Esophagus squamous epithelium (tissue), 4 donors: ENCODE measurements around the gene IPO8.

ENCODE experiments used
- CTCF ChIP-seq, 6 experiments: fragments of 450-650 bp in 4 of 6; fragments of 200-600 bp in 2 of 6; sonication (generic) in 2 of 6; IDR thresholded peaks; one replicate each; pipeline ENCODE4 v1.5.1; 2016 to 2019; ENCODE audit warnings: antibody characterized with exemption in 6 of 6, mild to moderate bottlenecking in 4 of 6, moderate library complexity in 4 of 6
- POLR2A ChIP-seq, 4 donors: fragments of 450-650 bp; IDR thresholded peaks; one replicate each; pipeline ENCODE4 v1.6.1; 2017; ENCODE audit warnings: antibody characterized with exemption in 4 of 4, mild to moderate bottlenecking in 4 of 4, moderate library complexity in 3 of 4

- TF ChIP-seq CTCF (IDR thresholded peaks at IDR 0.05) (no peak), POLR2A (IDR thresholded peaks at IDR 0.05) (no peak)
Measured at GRCh38 chr12:30624009-30624408, 71.7 kb downstream of the IPO8 start.
